HFFc6 (cell line): ENCODE measurements around the gene GTF3C5. TPM values are rescaled to one million over a fixed set of nuclear protein-coding genes. Genes with fewer than 3 reads are reported as not detected.

Experiments used
- DNase-seq: peaks from one replicate; pipeline ENCODE4 v3.0.0-alpha.2; 2018
- H3K27ac Mint-ChIP-seq: 2 replicates; pipeline ENCODE4 v1.8.0; 2020; ENCODE audit warnings: mild to moderate bottlenecking, mixed read lengths
- H3K27me3 Mint-ChIP-seq: 2 replicates; pipeline ENCODE4 v1.8.0; 2021; ENCODE audit warnings: mild to moderate bottlenecking, moderate library complexity, mixed read lengths; ENCODE audit not compliant: insufficient read depth
- H3K36me3 Mint-ChIP-seq: 2 replicates; pipeline ENCODE4 v1.8.0; 2021; ENCODE audit warnings: low read depth, mixed read lengths
- H3K4me1 Mint-ChIP-seq: 2 replicates; pipeline ENCODE4 v1.8.0; 2020; ENCODE audit warnings: low read depth, mixed read lengths
- H3K4me3 Mint-ChIP-seq: 2 replicates; pipeline ENCODE4 v1.8.0; 2020; ENCODE audit warnings: mild to moderate bottlenecking, moderate library complexity, mixed read lengths
- H3K9me3 Mint-ChIP-seq: 2 replicates; pipeline ENCODE4 v1.8.0; 2020; ENCODE audit warnings: mild to moderate bottlenecking, mixed read lengths
- CTCF ChIP-seq: fragments of 200-600 bp; sonication (generic); IDR thresholded peaks from 2 replicates; pipeline ENCODE4 v1.5.0; 2021; ENCODE audit warnings: antibody characterized with exemption, mild to moderate bottlenecking
- total RNA-seq, 6 experiments: library from RNA; stranded (reverse); fragmentation: NEBNext Ultra II Directional; extraction: Animal tissue kit (Norgen Biotek cat#: 25700); gene quantifications; 2 replicates in 1 of 6; 3 replicates in 5 of 6; pipeline ENCODE4 v1.2.3, GENCODE V29; 2021

GTF3C5 gene
- total RNA-seq, 6 experiments from 2014 or later = 34.5 to 40.2 (median 38.4) TPM

- Mint-ChIP-seq H3K4me1 (no peaks in the 10 kb centered on the region), H3K4me3 (no peak overlapping the region), H3K36me3 (no peaks in the 10 kb centered on the region), H3K27me3 (peaks cover 49% of the 10 kb centered on the region), H3K9me3 (peaks cover 3% of the 10 kb centered on the region; the same call in 1 of the 2 replicates), H3K27ac (no peak overlapping the region)
- DNase-seq = no peak
- TF ChIP-seq CTCF = no peak
These were observed 25.6 kb upstream of the GTF3C5 start for GRCh38 chr9:133004999-133005760.

- H3K9me3 Mint-ChIP-seq = peaks cover 3% of the 10 kb centered on the region; the same call in 1 of the 2 replicates
- no peak for DNase-seq
- peaks cover 44% of the 10 kb centered on the region for H3K27me3 Mint-ChIP-seq
- H3K4me3 Mint-ChIP-seq = no peak overlapping the region
- no peaks in the 10 kb centered on the region for H3K4me1 Mint-ChIP-seq
- no peak overlapping the region for H3K27ac Mint-ChIP-seq
- no peaks in the 10 kb centered on the region for H3K36me3 Mint-ChIP-seq
- no peak for TF ChIP-seq CTCF
These were observed 24.8 kb upstream of the GTF3C5 start for GRCh38 chr9:133005957-133006356.

- no peak for DNase-seq
- Mint-ChIP-seq H3K36me3 (no peaks in the 10 kb centered on the region), H3K4me1 (no peaks in the 10 kb centered on the region), H3K9me3 (peaks cover 3% of the 10 kb centered on the region; the same call in 1 of the 2 replicates), H3K27ac (no peak overlapping the region), H3K4me3 (no peak overlapping the region), H3K27me3 (peaks cover 49% of the 10 kb centered on the region)
- no peak for TF ChIP-seq CTCF
These were observed 24.0 kb upstream of the GTF3C5 start for GRCh38 chr9:133006731-133007352.

- Mint-ChIP-seq H3K27ac (no peak overlapping the region), H3K4me1 (no peaks in the 10 kb centered on the region), H3K9me3 (peaks cover 3% of the 10 kb centered on the region; the same call in 1 of the 2 replicates), H3K36me3 (no peaks in the 10 kb centered on the region), H3K4me3 (no peak overlapping the region), H3K27me3 (peaks cover 42% of the 10 kb centered on the region)
- TF ChIP-seq CTCF = no peak
- no peak for DNase-seq
These were observed 22.4 kb upstream of the GTF3C5 start for GRCh38 chr9:133008406-133008805.

GRCh38 chr9:133008824-133009223 is 22.0 kb upstream of the GTF3C5 start:
- Mint-ChIP-seq H3K4me1 (no peaks in the 10 kb centered on the region), H3K4me3 (no peak overlapping the region), H3K9me3 (peaks cover 3% of the 10 kb centered on the region; the same call in 1 of the 2 replicates), H3K36me3 (no peaks in the 10 kb centered on the region), H3K27ac (no peak overlapping the region), H3K27me3 (peaks cover 38% of the 10 kb centered on the region)
- DNase-seq = no peak
- no peak for TF ChIP-seq CTCF
